ENCODE data around the gene ABCD1. TPM values are rescaled to one million over a fixed set of nuclear protein-coding genes. Genes with fewer than 3 reads are reported as not detected.

Gene ABCD1
- total and polyA plus RNA-seq, 9 of the 15 experiments (the other 6 are each of a cell fraction or from before 2014, with no cell fraction given), result 0.07 to 6.9 (median 2.2) TPM

GRCh38 chrX:153717445-153717844, 7.2 kb upstream of the ABCD1 start (continued):
- no peak for TF ChIP-seq ZNF592 (IDR thresholded peaks at IDR 0.05)
- TF ChIP-seq ZNF512 (tag; IDR thresholded peaks at IDR 0.05), result no peak
- no peak for TF ChIP-seq SMAD1 (IDR thresholded peaks at IDR 0.05; ENCODE audit: low read depth, low read length, partially characterized antibody)

- ATAC-seq, result no peak
- intact Hi-C loops (cut with micrococcal nuclease) (no loop called here), in situ Hi-C loops (cut with MboI) (no loop called here)
- no peak for DNase-seq (ENCODE audit: extremely low read depth in 1 of 4, low spot score in 3 of 4)
- Histone ChIP-seq H3K9me3 (replicated peaks; ENCODE audit: control insufficient read depth, insufficient read depth, low read depth, low read length) (no peaks in the 10 kb centered on the region), H3K4me3 (no peak overlapping the region), H3K4me2 (ENCODE audit: insufficient read depth, low read length) (no peak overlapping the region), H4K20me1 (replicated peaks; ENCODE audit: control insufficient read depth, insufficient read depth, low read length) (peaks cover 10% of the 10 kb centered on the region), H3K9ac (ENCODE audit: insufficient read depth in 1 of 2, low read depth in 2 of 2, low read length in 2 of 2) (no peak overlapping the region), H2AFZ (ENCODE audit: low read depth, low read length) (no peak overlapping the region), H3K4me1 (replicated peaks in 1 of 2; ENCODE audit: control insufficient read depth in 2 of 2, insufficient read depth in 2 of 2, low read length in 2 of 2) (peaks cover 12 to 16% of the 10 kb centered on the region in 2 experiments; a peak in 4 of 5 replicates), H3K27me3 (ENCODE audit: control insufficient read depth in 2 of 2, insufficient read depth in 2 of 2, low read length in 2 of 2) (no peaks in the 10 kb centered on the region), H3K79me2 (ENCODE audit: control insufficient read depth, insufficient read depth, low read length) (peaks cover 50% of the 10 kb centered on the region), H3K36me3 (ENCODE audit: control insufficient read depth, insufficient read depth, low read length) (peaks cover 80% of the 10 kb centered on the region), H3K9me1 (ENCODE audit: control insufficient read depth, insufficient read depth, low read length) (no peaks in the 10 kb centered on the region), H3K27ac (ENCODE audit: extremely low read depth, low read depth, low read length) (no peak overlapping the region)
- ChIA-PET CTCF (ENCODE audit: low intra/inter-chr PET ratio) (no interaction called here), POLR2A (interaction anchor here (0.8 to 1.9 kb wide), 2 partner anchors 11 to 21 kb away, joined by 4 to 6 read pairs; no protein-coding TSS in a partner anchor)
- BruUV-seq (replicated peaks), result no TSS peak
- WGBS (ENCODE audit: insufficient coverage, low coverage, missing lambda C conversion rate), result 100% methylated on average over 1 of the region's 2 CpGs
- no peak for FAIRE-seq
- TF ChIP-seq UBTF (IDR thresholded peaks at IDR 0.05; ENCODE audit: borderline replicate concordance in 1 of 2, low read depth in 2 of 2, low read length in 2 of 2) (no peak), NCOR1 (IDR thresholded peaks at IDR 0.05) (no peak), ZNF197 (CRISPR knock-in tag; IDR thresholded peaks at IDR 0.05; ENCODE audit: low read depth) (no peak), RHOXF2B (CRISPR knock-in tag; conservative IDR thresholded peaks at IDR 0.05) (no peak), PTRF (tag; IDR thresholded peaks at IDR 0.05) (no peak), ZNF707 (CRISPR knock-in tag; conservative IDR thresholded peaks at IDR 0.05) (no peak), SP2 (IDR thresholded peaks at IDR 0.05; ENCODE audit: extremely low read depth, low read depth, low read length, poor library complexity, severe bottlenecking) (no peak), CREB1 (IDR thresholded peaks at IDR 0.05) (no peak), CREB1 (CRISPR knock-in tag; IDR thresholded peaks at IDR 0.05) (no peak), CREBBP (IDR thresholded peaks at IDR 0.05; ENCODE audit: low read depth, low read length) (no peak), DIDO1 (tag; IDR thresholded peaks at IDR 0.05; ENCODE audit: low read depth) (no peak)
Observed at GRCh38 chrX:153719238-153719637, 5.4 kb upstream of the ABCD1 start.
